Fibroblast of lung (primary cell): Measurements from ENCODE around the gene MRPL4. TPM values are rescaled to one million over a fixed set of nuclear protein-coding genes. Genes with fewer than 3 reads are reported as not detected.
"Not testable (repeated sequence)": the region's sequence is repeated elsewhere in the genome, so short reads cannot be mapped to it uniquely, and the experiment has no call there.

Experiments
- DNase-seq, 2 donors: peaks; one replicate each; pipeline versions ENCODE4 v3.0.0 to v3.0.0-alpha.2; 2010; ENCODE audit warnings: low read depth in 2 of 2
- H2AFZ ChIP-seq: 2 replicates; pipeline ENCODE4 v1.5.1; 2012; ENCODE audit warnings: low read length, control low read depth, inconsistent platforms
- H3K27ac ChIP-seq: 2 replicates; pipeline ENCODE4 v1.5.1; 2011; ENCODE audit warnings: low read length, control low read depth; ENCODE audit not compliant: insufficient read depth
- H3K27me3 ChIP-seq: 2 replicates; pipeline ENCODE4 v1.5.1; 2011; ENCODE audit warnings: mild to moderate bottlenecking, low read length; ENCODE audit not compliant: control insufficient read depth, insufficient read depth
- H3K36me3 ChIP-seq: 2 replicates; pipeline ENCODE4 v1.5.1; 2011; ENCODE audit warnings: low read length; ENCODE audit not compliant: control insufficient read depth, insufficient read depth
- H3K4me1 ChIP-seq: 2 replicates; pipeline ENCODE4 v1.5.1; 2011; ENCODE audit warnings: low read length; ENCODE audit not compliant: control insufficient read depth, insufficient read depth; ENCODE audit errors: extremely low read depth
- H3K4me2 ChIP-seq: 2 replicates; pipeline ENCODE4 v1.5.1; 2011; ENCODE audit warnings: low read length, control low read depth; ENCODE audit not compliant: insufficient read depth; ENCODE audit errors: extremely low read depth
- H3K4me3 ChIP-seq, 4 experiments: fragments of 200-600 bp in 1 of 4; sonication (generic) in 1 of 4; replicated peaks in 1 of 4; 2 replicates each; pipeline ENCODE4 v1.5.1; 2011 to 2016; ENCODE audit warnings: low read length in 4 of 4, low read depth in 3 of 4, mild to moderate bottlenecking in 3 of 4, control low read depth in 2 of 4, inconsistent platforms in 1 of 4, mixed read lengths in 1 of 4; ENCODE audit not compliant: insufficient read depth in 1 of 4; ENCODE audit errors: control extremely low read depth in 1 of 4
- H3K79me2 ChIP-seq: 2 replicates; pipeline ENCODE4 v1.5.1; 2012; ENCODE audit warnings: mild to moderate bottlenecking, low read length, inconsistent platforms; ENCODE audit not compliant: control insufficient read depth, insufficient read depth
- H3K9ac ChIP-seq: 2 replicates; pipeline ENCODE4 v1.5.1; 2011; ENCODE audit warnings: mild to moderate bottlenecking, low read length, control low read depth; ENCODE audit not compliant: insufficient read depth
- H3K9me3 ChIP-seq: 2 replicates; pipeline ENCODE4 v1.5.1; 2012; ENCODE audit warnings: low read depth, low read length; ENCODE audit not compliant: control insufficient read depth, insufficient read depth
- H4K20me1 ChIP-seq: 2 replicates; pipeline ENCODE4 v1.5.1; 2011; ENCODE audit warnings: low read length; ENCODE audit not compliant: control insufficient read depth, insufficient read depth; ENCODE audit errors: extremely low read depth
- CTCF ChIP-seq, 2 donors: IDR thresholded peaks in 1 of 2; conservative IDR thresholded peaks in 1 of 2; 1 replicate in 1 of 2; 2 replicates in 1 of 2; pipeline ENCODE4 v1.5.1; 2011 to 2012; ENCODE audit warnings: low read length in 2 of 2, control low read depth in 1 of 2, inconsistent platforms in 1 of 2, low read depth in 1 of 2, mild to moderate bottlenecking in 1 of 2
- EZH2 ChIP-seq: IDR thresholded peaks from 2 replicates; pipeline ENCODE4 v1.5.1; 2012; ENCODE audit warnings: low read length, control low read depth, mild to moderate bottlenecking; ENCODE audit errors: missing control alignments
- polyA plus RNA-seq, 2 donors: library from polyadenylated mRNA; depleted of rRNA in 1 of 2; stranded (reverse) in 1 of 2; unstranded in 1 of 2; fragments of >200 nt; gene quantifications; 2 replicates each; pipeline ENCODE4 v1.2.1, GENCODE V29; 2011 to 2012; ENCODE audit warnings: missing spikeins in 1 of 2
- total RNA-seq: library from RNA; depleted of rRNA; stranded (reverse); fragments of >200 nt; gene quantifications from 2 replicates; pipeline ENCODE4 v1.2.1, GENCODE V29; 2014

MRPL4 gene
- total and polyA plus RNA-seq, 2 donors (not counting 1 experiment from before 2014, with no cell fraction given): 17.2 to 25.7 TPM

- TF ChIP-seq CTCF (conservative IDR thresholded peaks at IDR 0.05 in 1 of 2, IDR thresholded peaks at IDR 0.05 in 1 of 2; ENCODE audit: low read depth in 1 of 2, low read length in 2 of 2): no peak
- no peak for TF ChIP-seq EZH2
- Histone ChIP-seq H3K9ac (no peak overlapping the region), H3K4me2 (no peak overlapping the region), H2AFZ (no peak overlapping the region), H4K20me1 (no peaks in the 10 kb centered on the region), H3K4me1 (peaks cover 18% of the 10 kb centered on the region), H3K27ac (no peak overlapping the region), H3K4me3 (no peak overlapping the region), H3K36me3 (no peaks in the 10 kb centered on the region), H3K27me3 (no peaks in the 10 kb centered on the region), H3K79me2 (peaks cover 7% of the 10 kb centered on the region), H3K9me3 (no peaks in the 10 kb centered on the region)
- no peak for DNase-seq
Measured at GRCh38 chr19:10235003-10235402, 17.0 kb upstream of the MRPL4 start.

- H3K27me3 ChIP-seq, H3K9ac ChIP-seq, H3K4me3 ChIP-seq, H3K79me2 ChIP-seq, H3K4me2 ChIP-seq, H4K20me1 ChIP-seq, H3K9me3 ChIP-seq, H2AFZ ChIP-seq, DNase-seq, H3K36me3 ChIP-seq: not testable (repeated sequence)
- Histone ChIP-seq H3K27ac (peak overlapping the region; percentile 48), H3K4me1 (peaks cover 18% of the 10 kb centered on the region)
Measured at GRCh38 chr19:10235409-10235808, 16.6 kb upstream of the MRPL4 start.

GRCh38 chr19:10237702-10238101 lies 14.3 kb upstream of the MRPL4 start:
- TF ChIP-seq EZH2 (no peak), CTCF (conservative IDR thresholded peaks at IDR 0.05 in 1 of 2, IDR thresholded peaks at IDR 0.05 in 1 of 2; ENCODE audit: low read depth in 1 of 2, low read length in 2 of 2) (no peak)
- H3K27me3 ChIP-seq: no peaks in the 10 kb centered on the region
- peak overlapping the region; percentile 40 for H3K9ac ChIP-seq
- no peak overlapping the region for H3K4me3 ChIP-seq
- H4K20me1 ChIP-seq: no peaks in the 10 kb centered on the region
- no peak for DNase-seq
- H3K9me3 ChIP-seq: no peaks in the 10 kb centered on the region
- no peak overlapping the region for H3K4me2 ChIP-seq
- H3K27ac ChIP-seq: peak overlapping the region; percentile 87
- H2AFZ ChIP-seq: no peak overlapping the region
- peaks cover 15% of the 10 kb centered on the region for H3K4me1 ChIP-seq
- H3K36me3 ChIP-seq: no peaks in the 10 kb centered on the region
- no peaks in the 10 kb centered on the region for H3K79me2 ChIP-seq
